BLaER1 (cell line): ENCODE data around the gene DHX34.
"Not testable (repeated sequence)": the region's sequence is repeated elsewhere in the genome, so short reads cannot be mapped to it uniquely, and the experiment has no call there.

Experiments
- H3K27ac ChIP-seq: shearing (Covaris generic); formaldehyde crosslinking; 2 replicates; pipeline ENCODE4 v1.8.1; 2022
- H3K27me3 ChIP-seq: shearing (Covaris generic); formaldehyde crosslinking; 2 replicates; pipeline ENCODE4 v1.8.1; 2022
- H3K36me3 ChIP-seq: shearing (Covaris generic); formaldehyde crosslinking; 2 replicates; pipeline ENCODE4 v1.8.1; 2022
- H3K4me1 ChIP-seq: shearing (Covaris generic); formaldehyde crosslinking; 2 replicates; pipeline ENCODE4 v1.8.1; 2022
- H3K4me2 ChIP-seq: shearing (Covaris generic); formaldehyde crosslinking; 2 replicates; pipeline ENCODE4 v1.8.1; 2022
- H3K4me3 ChIP-seq: shearing (Covaris generic); formaldehyde crosslinking; 2 replicates; pipeline ENCODE4 v1.8.1; 2022
- H3K9ac ChIP-seq: shearing (Covaris generic); formaldehyde crosslinking; 2 replicates; pipeline ENCODE4 v1.8.1; 2022
- H3K9me3 ChIP-seq: shearing (Covaris generic); formaldehyde crosslinking; 2 replicates; pipeline ENCODE4 v1.8.1; 2022
- H4K20me1 ChIP-seq: shearing (Covaris generic); formaldehyde crosslinking; 2 replicates; pipeline ENCODE4 v1.8.1; 2022
- Cebpa-rat ChIP-seq: shearing (Covaris generic); IDR thresholded peaks from 2 replicates; pipeline ENCODE4 v1.8.1; 2022

Gene DHX34

GRCh38 chr19:47344425-47344824 lies 4.7 kb upstream of the DHX34 start:
- Histone ChIP-seq H3K9ac (no peak overlapping the region), H3K36me3 (no peaks in the 10 kb centered on the region), H3K9me3 (no peaks in the 10 kb centered on the region), H3K27me3 (no peaks in the 10 kb centered on the region), H4K20me1 (no peaks in the 10 kb centered on the region), H3K4me2 (no peak overlapping the region), H3K4me1 (peaks cover 5% of the 10 kb centered on the region), H3K27ac (no peak overlapping the region), H3K4me3 (no peak overlapping the region)
- TF ChIP-seq Cebpa-rat = no peak

- H3K4me1 ChIP-seq = peaks cover 20% of the 10 kb centered on the region
- H4K20me1 ChIP-seq, H3K27ac ChIP-seq, H3K36me3 ChIP-seq, H3K27me3 ChIP-seq, H3K4me2 ChIP-seq, H3K9me3 ChIP-seq, H3K4me3 ChIP-seq, H3K9ac ChIP-seq: not testable (repeated sequence)
Observed at GRCh38 chr19:47346024-47346423, 3.1 kb upstream of the DHX34 start.

- Histone ChIP-seq H3K36me3 (peaks cover 46% of the 10 kb centered on the region), H3K4me1 (peaks cover 31% of the 10 kb centered on the region), H3K4me2 (peak overlapping the region; percentile 99), H3K27ac (no peak overlapping the region), H3K27me3 (no peaks in the 10 kb centered on the region), H3K9ac (no peak overlapping the region), H3K9me3 (no peaks in the 10 kb centered on the region), H3K4me3 (no peak overlapping the region), H4K20me1 (peaks cover 45% of the 10 kb centered on the region)
- no peak for TF ChIP-seq Cebpa-rat
Observed at GRCh38 chr19:47350630-47351029, 1.5 kb downstream of the DHX34 start.

- Histone ChIP-seq H3K4me1 (peaks cover 31% of the 10 kb centered on the region), H3K4me2 (peak overlapping the region; percentile 99), H3K9me3 (no peaks in the 10 kb centered on the region), H3K36me3 (peaks cover 55% of the 10 kb centered on the region), H3K27me3 (no peaks in the 10 kb centered on the region), H3K9ac (no peak overlapping the region), H3K27ac (no peak overlapping the region; the same call in 1 of the 2 replicates), H3K4me3 (no peak overlapping the region), H4K20me1 (peaks cover 54% of the 10 kb centered on the region)
- TF ChIP-seq Cebpa-rat = no peak
Observed at GRCh38 chr19:47351548-47351947, 2.4 kb downstream of the DHX34 start.

- Histone ChIP-seq H3K27ac (no peak overlapping the region; the same call in 1 of the 2 replicates), H3K27me3 (no peaks in the 10 kb centered on the region), H3K9me3 (no peaks in the 10 kb centered on the region), H3K4me1 (peaks cover 31% of the 10 kb centered on the region), H3K4me3 (no peak overlapping the region), H3K36me3 (peaks cover 61% of the 10 kb centered on the region), H4K20me1 (peaks cover 60% of the 10 kb centered on the region), H3K9ac (no peak overlapping the region), H3K4me2 (0 out of 2 replicates have a peak overlapping the region, but pooled peaks have one; percentile 99)
- no peak for TF ChIP-seq Cebpa-rat
Observed at GRCh38 chr19:47352095-47352494, 3.0 kb downstream of the DHX34 start.

- no peak for TF ChIP-seq Cebpa-rat
- Histone ChIP-seq H3K27me3 (no peaks in the 10 kb centered on the region), H4K20me1 (peaks cover 72% of the 10 kb centered on the region), H3K27ac (no peak overlapping the region), H3K4me3 (no peak overlapping the region), H3K9ac (no peak overlapping the region), H3K36me3 (peaks cover 73% of the 10 kb centered on the region), H3K4me1 (peaks cover 31% of the 10 kb centered on the region), H3K4me2 (no peak overlapping the region), H3K9me3 (no peaks in the 10 kb centered on the region)
Observed at GRCh38 chr19:47353307-47353712, 4.2 kb downstream of the DHX34 start.

- Histone ChIP-seq H3K4me3 (no peak overlapping the region), H3K4me2 (no peak overlapping the region), H3K9me3 (no peaks in the 10 kb centered on the region), H3K4me1 (0 out of 2 replicates have a peak, but pooled peaks cover 3% of the 10 kb centered on the region), H3K27ac (no peak overlapping the region), H3K27me3 (no peaks in the 10 kb centered on the region), H3K9ac (no peak overlapping the region), H4K20me1 (peaks cover 96% of the 10 kb centered on the region), H3K36me3 (peaks cover 100% of the 10 kb centered on the region)
- TF ChIP-seq Cebpa-rat = no peak
Observed at GRCh38 chr19:47356900-47357299, 7.8 kb downstream of the DHX34 start.

GRCh38 chr19:47357788-47358680 lies 8.9 kb downstream of the DHX34 start:
- TF ChIP-seq Cebpa-rat = no peak
- no peak overlapping the region for H3K9ac ChIP-seq
- H3K4me3 ChIP-seq = no peak overlapping the region
- no peaks in the 10 kb centered on the region for H3K9me3 ChIP-seq
- H3K4me2 ChIP-seq = no peak overlapping the region
- H3K36me3 ChIP-seq = peaks cover 100% of the 10 kb centered on the region
- no peaks in the 10 kb centered on the region for H3K4me1 ChIP-seq
- no peaks in the 10 kb centered on the region for H3K27me3 ChIP-seq
- no peak overlapping the region for H3K27ac ChIP-seq
- H4K20me1 ChIP-seq = peaks cover 95% of the 10 kb centered on the region

- peaks cover 94% of the 10 kb centered on the region for H4K20me1 ChIP-seq
- peaks cover 100% of the 10 kb centered on the region for H3K36me3 ChIP-seq
- H3K9me3 ChIP-seq = no peaks in the 10 kb centered on the region
- no peak overlapping the region for H3K4me2 ChIP-seq
- no peak overlapping the region for H3K27ac ChIP-seq
- H3K4me3 ChIP-seq = no peak overlapping the region
- no peak for TF ChIP-seq Cebpa-rat
- H3K9ac ChIP-seq = no peak overlapping the region
- no peaks in the 10 kb centered on the region for H3K27me3 ChIP-seq
- no peaks in the 10 kb centered on the region for H3K4me1 ChIP-seq
Observed at GRCh38 chr19:47358936-47359335, 9.8 kb downstream of the DHX34 start.

- Histone ChIP-seq H3K4me3 (no peak overlapping the region), H3K4me2 (no peak overlapping the region), H3K36me3 (peaks cover 100% of the 10 kb centered on the region), H3K9ac (no peak overlapping the region), H4K20me1 (peaks cover 71% of the 10 kb centered on the region), H3K9me3 (no peaks in the 10 kb centered on the region), H3K4me1 (no peaks in the 10 kb centered on the region), H3K27me3 (no peaks in the 10 kb centered on the region), H3K27ac (no peak overlapping the region)
- no peak for TF ChIP-seq Cebpa-rat
Observed at GRCh38 chr19:47362321-47362720, 13.2 kb downstream of the DHX34 start.
